HepG2 (cell line): ENCODE measurements around the gene PKP4. TPM values are rescaled to one million over a fixed set of nuclear protein-coding genes. Genes with fewer than 3 reads are reported as not detected.

Source experiments
- FOXO1 ChIP-seq: sonication (generic); formaldehyde crosslinking; IDR thresholded peaks from 2 replicates; pipeline ENCODE4 v1.4.0; 2020; ENCODE audit warnings: missing genetic modification reagents
- IKZF1 ChIP-seq: fragments of 450-650 bp; IDR thresholded peaks from 2 replicates; pipeline ENCODE4 v1.7.1; 2016
- RAD21 ChIP-seq: fragments of 450-650 bp; formaldehyde crosslinking; IDR thresholded peaks from 2 replicates; pipeline ENCODE4 v1.5.0; 2020; ENCODE audit warnings: mild to moderate bottlenecking
- REPIN1 ChIP-seq: sonication (generic); formaldehyde crosslinking; IDR thresholded peaks from 2 replicates; pipeline ENCODE4 v1.8.0; 2022; ENCODE audit warnings: missing genetic modification reagents, low read depth, mild to moderate bottlenecking, borderline replicate concordance
- SMAD1 ChIP-seq: sonication (generic); formaldehyde crosslinking; IDR thresholded peaks from 2 replicates; pipeline ENCODE4 v1.4.0; 2020; ENCODE audit warnings: missing genetic modification reagents, low read depth, mild to moderate bottlenecking, borderline replicate concordance
- SP4 ChIP-seq: sonication (generic); formaldehyde crosslinking; IDR thresholded peaks from 2 replicates; pipeline ENCODE4 v1.8.1; 2023; ENCODE audit warnings: mild to moderate bottlenecking, missing genetic modification reagents
- TBP ChIP-seq: sonication (generic); formaldehyde crosslinking; IDR thresholded peaks from 2 replicates; pipeline ENCODE4 v1.5.0; 2020; ENCODE audit warnings: missing genetic modification reagents
- TOE1 ChIP-seq: sonication (generic); formaldehyde crosslinking; IDR thresholded peaks from 2 replicates; pipeline ENCODE4 v1.4.0; 2020; ENCODE audit warnings: mild to moderate bottlenecking, missing genetic modification reagents
- ZEB1 ChIP-seq: IDR thresholded peaks from 2 replicates; pipeline ENCODE4 v1.6.1; 2012; ENCODE audit warnings: mild to moderate bottlenecking, low read depth, inconsistent platforms; ENCODE audit not compliant: insufficient replicate concordance
- ZNF143 ChIP-seq: sonication (generic); formaldehyde crosslinking; IDR thresholded peaks from 2 replicates; pipeline ENCODE4 v1.4.0; 2020; ENCODE audit warnings: missing genetic modification reagents
- ZNF333 ChIP-seq: sonication (generic); formaldehyde crosslinking; IDR thresholded peaks from 2 replicates; pipeline ENCODE4 v1.4.0; 2020; ENCODE audit warnings: mild to moderate bottlenecking, missing genetic modification reagents, borderline replicate concordance
- ZNF616 ChIP-seq: sonication (generic); formaldehyde crosslinking; IDR thresholded peaks from 2 replicates; pipeline ENCODE4 v1.5.0; 2020; ENCODE audit warnings: low read depth, mild to moderate bottlenecking, missing genetic modification reagents
- ZNF670 ChIP-seq: sonication (generic); formaldehyde crosslinking; IDR thresholded peaks from 2 replicates; pipeline ENCODE4 v1.8.0; 2022; ENCODE audit warnings: mild to moderate bottlenecking, missing genetic modification reagents, borderline replicate concordance
- ZNF891 ChIP-seq: sonication (generic); formaldehyde crosslinking; IDR thresholded peaks from 2 replicates; pipeline ENCODE4 v1.5.0; 2020; ENCODE audit warnings: mild to moderate bottlenecking, missing genetic modification reagents
- polyA plus RNA-seq, 8 experiments: library from polyadenylated mRNA; depleted of rRNA in 3 of 8; stranded (reverse) in 7 of 8; unstranded in 1 of 8; fragments of >200 nt; fragmentation: Illumina TruSeq in 4 of 8; extraction: Trizol in 4 of 8; gene quantifications; 2 replicates each; pipeline versions ENCODE4 v1.2.1 to v1.2.3, GENCODE V29; 2011 to 2016; ENCODE audit warnings: low read depth in 4 of 8, missing spikeins in 1 of 8, mixed read lengths in 1 of 8; ENCODE audit not compliant: insufficient read depth in 1 of 8
- total RNA-seq, 5 experiments: library from RNA; depleted of rRNA; stranded (reverse); fragments of >200 nt; fragmentation: Illumina TruSeq; extraction: Trizol; gene quantifications; 2 replicates each; pipeline ENCODE4 v1.2.3, GENCODE V29; 2016; ENCODE audit warnings: low read depth in 1 of 5
- TF ChIP-seq, protein P1 (sequence below): sonication (generic); formaldehyde crosslinking; conservative IDR thresholded peaks from 2 replicates; pipeline ENCODE4 v1.4.0; 2020; ENCODE audit warnings: missing genetic modification reagents
- TF ChIP-seq, protein P2 (sequence below): IDR thresholded peaks from 2 replicates; pipeline ENCODE4 v1.6.1; 2016; ENCODE audit warnings: low read depth, control low read depth
- TF ChIP-seq, protein P3 (sequence below), 2 experiments: fragments of 450-650 bp in 1 of 2; sonication (generic) in 1 of 2; formaldehyde crosslinking; IDR thresholded peaks; 2 replicates each; pipeline versions ENCODE4 v1.5.0 to v1.8.0; 2020 to 2022; ENCODE audit warnings: mild to moderate bottlenecking in 1 of 2, missing genetic modification reagents in 1 of 2
- TF ChIP-seq, protein P4 (sequence below), 2 experiments: sonication (generic) in 1 of 2; formaldehyde crosslinking in 1 of 2; IDR thresholded peaks; 2 replicates each; pipeline versions ENCODE4 v1.4.0 to v1.6.1; 2016 to 2020; ENCODE audit warnings: borderline replicate concordance in 1 of 2, low read depth in 1 of 2, mild to moderate bottlenecking in 1 of 2, missing genetic modification reagents in 1 of 2

PKP4 gene
- total and polyA plus RNA-seq, 2 of the 13 experiments (the other 11 are each of a cell fraction or from before 2014, with no cell fraction given): 80.9 to 90.5 TPM

DNA sequence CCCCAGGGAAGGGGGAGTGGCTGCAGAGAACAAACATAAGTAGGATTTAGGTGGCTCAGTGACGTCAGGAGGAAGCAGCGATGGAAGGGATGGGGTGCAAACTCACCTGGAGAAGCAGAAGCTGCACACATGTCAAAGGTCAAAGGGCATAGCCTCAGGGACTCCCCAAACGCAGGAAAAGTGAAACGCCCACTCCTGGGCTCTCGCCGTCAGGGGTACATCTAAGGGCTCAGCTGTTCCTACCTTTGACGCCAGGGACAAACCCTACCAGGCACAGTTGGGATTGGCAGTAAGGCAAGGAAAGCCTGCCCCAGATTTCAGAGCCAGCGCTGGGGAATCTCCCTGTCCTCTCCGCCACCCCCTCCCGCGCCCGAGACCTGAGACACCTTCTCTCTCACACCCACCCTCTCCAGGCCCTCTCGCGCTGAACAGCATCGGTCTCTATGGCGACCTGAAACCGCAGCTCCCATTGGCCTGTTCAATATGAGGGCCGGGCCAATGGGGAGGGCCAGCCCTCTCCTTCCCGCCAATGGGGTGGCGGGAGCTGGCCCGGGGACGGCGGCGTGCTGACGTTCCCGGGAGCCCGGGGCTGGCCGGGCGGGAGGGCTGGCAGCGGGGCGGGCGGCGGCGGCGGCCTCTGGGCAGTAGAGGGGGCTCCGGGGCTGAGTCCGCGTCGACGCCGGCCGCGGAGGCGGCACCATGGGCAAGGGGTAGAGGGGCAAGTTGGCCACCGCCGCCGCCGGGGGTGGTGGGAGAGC, at the start of gene PKP4, which contains the start of gene CCDC148 (continued):
- TF ChIP-seq FOXO1 (CRISPR knock-in tag): no peak
- TF ChIP-seq ZNF143 (CRISPR knock-in tag): no peak
- TF ChIP-seq REPIN1 (CRISPR knock-in tag): no peak
- TF ChIP-seq ZNF670 (CRISPR knock-in tag): no peak
- no peak for TF ChIP-seq IKZF1
- TF ChIP-seq ZNF891 (CRISPR knock-in tag): no peak
- TF ChIP-seq TOE1: no peak
- TF ChIP-seq SMAD1 (CRISPR knock-in tag): no peak
- TF ChIP-seq TBP: no peak
- TF ChIP-seq, protein P1, sequence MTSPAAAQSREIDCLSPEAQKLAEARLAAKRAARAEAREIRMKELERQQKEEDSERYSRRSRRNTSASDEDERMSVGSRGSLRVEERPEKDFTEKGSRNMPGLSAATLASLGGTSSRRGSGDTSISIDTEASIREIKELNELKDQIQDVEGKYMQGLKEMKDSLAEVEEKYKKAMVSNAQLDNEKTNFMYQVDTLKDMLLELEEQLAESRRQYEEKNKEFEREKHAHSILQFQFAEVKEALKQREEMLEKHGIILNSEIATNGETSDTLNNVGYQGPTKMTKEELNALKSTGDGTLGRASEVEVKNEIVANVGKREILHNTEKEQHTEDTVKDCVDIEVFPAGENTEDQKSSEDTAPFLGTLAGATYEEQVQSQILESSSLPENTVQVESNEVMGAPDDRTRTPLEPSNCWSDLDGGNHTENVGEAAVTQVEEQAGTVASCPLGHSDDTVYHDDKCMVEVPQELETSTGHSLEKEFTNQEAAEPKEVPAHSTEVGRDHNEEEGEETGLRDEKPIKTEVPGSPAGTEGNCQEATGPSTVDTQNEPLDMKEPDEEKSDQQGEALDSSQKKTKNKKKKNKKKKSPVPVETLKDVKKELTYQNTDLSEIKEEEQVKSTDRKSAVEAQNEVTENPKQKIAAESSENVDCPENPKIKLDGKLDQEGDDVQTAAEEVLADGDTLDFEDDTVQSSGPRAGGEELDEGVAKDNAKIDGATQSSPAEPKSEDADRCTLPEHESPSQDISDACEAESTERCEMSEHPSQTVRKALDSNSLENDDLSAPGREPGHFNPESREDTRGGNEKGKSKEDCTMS (CRISPR knock-in tag): no peak
- no peak for TF ChIP-seq RAD21 (CRISPR knock-in tag)
- TF ChIP-seq ZEB1: no peak
- no peak for TF ChIP-seq ZNF333
- TF ChIP-seq, protein P2, sequence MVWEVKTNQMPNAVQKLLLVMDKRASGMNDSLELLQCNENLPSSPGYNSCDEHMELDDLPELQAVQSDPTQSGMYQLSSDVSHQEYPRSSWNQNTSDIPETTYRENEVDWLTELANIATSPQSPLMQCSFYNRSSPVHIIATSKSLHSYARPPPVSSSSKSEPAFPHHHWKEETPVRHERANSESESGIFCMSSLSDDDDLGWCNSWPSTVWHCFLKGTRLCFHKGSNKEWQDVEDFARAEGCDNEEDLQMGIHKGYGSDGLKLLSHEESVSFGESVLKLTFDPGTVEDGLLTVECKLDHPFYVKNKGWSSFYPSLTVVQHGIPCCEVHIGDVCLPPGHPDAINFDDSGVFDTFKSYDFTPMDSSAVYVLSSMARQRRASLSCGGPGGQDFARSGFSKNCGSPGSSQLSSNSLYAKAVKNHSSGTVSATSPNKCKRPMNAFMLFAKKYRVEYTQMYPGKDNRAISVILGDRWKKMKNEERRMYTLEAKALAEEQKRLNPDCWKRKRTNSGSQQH (CRISPR knock-in tag): peak; percentile 76; the same call in 1 of the 2 replicates
- TF ChIP-seq, protein P3, sequence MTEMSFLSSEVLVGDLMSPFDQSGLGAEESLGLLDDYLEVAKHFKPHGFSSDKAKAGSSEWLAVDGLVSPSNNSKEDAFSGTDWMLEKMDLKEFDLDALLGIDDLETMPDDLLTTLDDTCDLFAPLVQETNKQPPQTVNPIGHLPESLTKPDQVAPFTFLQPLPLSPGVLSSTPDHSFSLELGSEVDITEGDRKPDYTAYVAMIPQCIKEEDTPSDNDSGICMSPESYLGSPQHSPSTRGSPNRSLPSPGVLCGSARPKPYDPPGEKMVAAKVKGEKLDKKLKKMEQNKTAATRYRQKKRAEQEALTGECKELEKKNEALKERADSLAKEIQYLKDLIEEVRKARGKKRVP (CRISPR knock-in tag; IDR thresholded peaks at IDR 0.05): no peak
- TF ChIP-seq, protein P4, sequence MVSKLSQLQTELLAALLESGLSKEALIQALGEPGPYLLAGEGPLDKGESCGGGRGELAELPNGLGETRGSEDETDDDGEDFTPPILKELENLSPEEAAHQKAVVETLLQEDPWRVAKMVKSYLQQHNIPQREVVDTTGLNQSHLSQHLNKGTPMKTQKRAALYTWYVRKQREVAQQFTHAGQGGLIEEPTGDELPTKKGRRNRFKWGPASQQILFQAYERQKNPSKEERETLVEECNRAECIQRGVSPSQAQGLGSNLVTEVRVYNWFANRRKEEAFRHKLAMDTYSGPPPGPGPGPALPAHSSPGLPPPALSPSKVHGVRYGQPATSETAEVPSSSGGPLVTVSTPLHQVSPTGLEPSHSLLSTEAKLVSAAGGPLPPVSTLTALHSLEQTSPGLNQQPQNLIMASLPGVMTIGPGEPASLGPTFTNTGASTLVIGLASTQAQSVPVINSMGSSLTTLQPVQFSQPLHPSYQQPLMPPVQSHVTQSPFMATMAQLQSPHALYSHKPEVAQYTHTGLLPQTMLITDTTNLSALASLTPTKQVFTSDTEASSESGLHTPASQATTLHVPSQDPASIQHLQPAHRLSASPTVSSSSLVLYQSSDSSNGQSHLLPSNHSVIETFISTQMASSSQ (IDR thresholded peaks at IDR 0.05; ENCODE audit: low read depth): no peak
- TF ChIP-seq, protein P4 (CRISPR knock-in tag; IDR thresholded peaks at IDR 0.05; ENCODE audit: borderline replicate concordance): no peak
- TF ChIP-seq ZNF616: no peak; the same call in 1 of the 2 replicates
- peak; percentile 57 for TF ChIP-seq SP4 (CRISPR knock-in tag)
